ENCODE results near the gene DTX4.

The DTX4 gene

DNA sequence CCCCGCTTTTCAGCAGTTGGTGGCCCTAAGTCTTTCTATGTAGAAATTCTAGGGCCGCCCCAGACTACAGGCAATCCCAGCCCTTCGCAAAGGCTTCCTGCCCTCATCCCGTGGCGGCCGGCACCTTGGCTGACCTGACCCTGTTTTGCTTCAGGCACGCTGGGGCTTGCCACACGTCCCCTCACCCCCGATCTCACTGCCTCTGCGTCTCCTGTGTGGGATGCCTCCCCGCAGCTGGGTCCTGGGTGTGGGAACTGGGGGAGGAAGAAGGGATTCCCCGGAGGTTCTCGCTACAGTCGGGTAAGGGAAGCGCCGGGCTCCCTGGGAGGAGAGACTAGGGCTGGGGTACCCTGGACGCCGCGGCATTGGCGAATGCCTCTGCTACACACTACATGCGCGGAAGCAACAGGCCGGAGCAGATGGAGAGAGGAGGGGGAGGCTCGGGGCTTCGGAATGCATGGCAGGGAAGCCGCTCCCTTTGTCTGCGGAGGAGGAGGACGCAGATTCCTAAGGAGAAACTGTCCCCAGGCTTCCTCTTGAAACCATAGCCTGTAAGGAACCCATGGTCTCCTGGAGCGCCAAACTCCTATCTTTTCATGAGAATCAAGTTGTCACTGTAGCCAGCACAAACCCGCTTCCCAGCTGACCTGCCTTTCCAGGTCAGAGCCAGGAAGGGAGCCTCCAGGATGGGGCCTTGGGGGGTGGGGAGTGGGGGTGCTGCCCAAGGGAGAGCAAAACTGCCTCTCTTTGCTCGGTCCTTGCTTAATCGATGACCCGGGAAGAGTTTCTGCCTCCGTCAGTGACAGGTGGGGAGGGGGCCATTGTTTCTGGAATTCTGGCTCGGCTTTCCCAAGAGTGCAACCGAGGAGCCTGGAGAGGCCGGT lies 1.4 kb downstream of the DTX4 start:
- H3K9ac ChIP-seq (ENCODE audit: low read length): peak overlapping the region; percentile 58; the same call in 1 of the 2 replicates
- peak overlapping the region; percentile 78 for H3K4me3 ChIP-seq (ENCODE audit: low read depth, low read length, poor library complexity, severe bottlenecking)
- peak overlapping the region; percentile 95 for H3K4me2 ChIP-seq (ENCODE audit: low read length)
- no peaks in the 10 kb centered on the region; the same call in 1 of the 2 replicates for H3K36me3 ChIP-seq (ENCODE audit: insufficient read depth, low read length)
- H3K4me1 ChIP-seq (ENCODE audit: insufficient read depth, low read length, severe bottlenecking): peaks cover 17% of the 10 kb centered on the region
- H4K20me1 ChIP-seq (ENCODE audit: insufficient read depth, low read length): no peaks in the 10 kb centered on the region
- no peaks in the 10 kb centered on the region for H3K79me2 ChIP-seq (ENCODE audit: insufficient read depth, low read length)
- no peak for TF ChIP-seq EZH2 (IDR thresholded peaks at IDR 0.05; ENCODE audit: borderline replicate concordance, low read length)
- TF ChIP-seq, protein P1, sequence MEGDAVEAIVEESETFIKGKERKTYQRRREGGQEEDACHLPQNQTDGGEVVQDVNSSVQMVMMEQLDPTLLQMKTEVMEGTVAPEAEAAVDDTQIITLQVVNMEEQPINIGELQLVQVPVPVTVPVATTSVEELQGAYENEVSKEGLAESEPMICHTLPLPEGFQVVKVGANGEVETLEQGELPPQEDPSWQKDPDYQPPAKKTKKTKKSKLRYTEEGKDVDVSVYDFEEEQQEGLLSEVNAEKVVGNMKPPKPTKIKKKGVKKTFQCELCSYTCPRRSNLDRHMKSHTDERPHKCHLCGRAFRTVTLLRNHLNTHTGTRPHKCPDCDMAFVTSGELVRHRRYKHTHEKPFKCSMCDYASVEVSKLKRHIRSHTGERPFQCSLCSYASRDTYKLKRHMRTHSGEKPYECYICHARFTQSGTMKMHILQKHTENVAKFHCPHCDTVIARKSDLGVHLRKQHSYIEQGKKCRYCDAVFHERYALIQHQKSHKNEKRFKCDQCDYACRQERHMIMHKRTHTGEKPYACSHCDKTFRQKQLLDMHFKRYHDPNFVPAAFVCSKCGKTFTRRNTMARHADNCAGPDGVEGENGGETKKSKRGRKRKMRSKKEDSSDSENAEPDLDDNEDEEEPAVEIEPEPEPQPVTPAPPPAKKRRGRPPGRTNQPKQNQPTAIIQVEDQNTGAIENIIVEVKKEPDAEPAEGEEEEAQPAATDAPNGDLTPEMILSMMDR (IDR thresholded peaks at IDR 0.05; ENCODE audit: low read length): no peak
- no peaks in the 10 kb centered on the region for H3K27me3 ChIP-seq (ENCODE audit: insufficient read depth, low read length)
- H3K27ac ChIP-seq (ENCODE audit: low read depth, low read length, poor library complexity, severe bottlenecking): no peak overlapping the region
- 0 out of 2 replicates have a peak, but pooled peaks cover 3% of the 10 kb centered on the region for H3F3A ChIP-seq (ENCODE audit: insufficient read depth, low read length)
- no peak overlapping the region for H2AFZ ChIP-seq (ENCODE audit: low read length)
- H3K9me2 ChIP-seq (ENCODE audit: low read depth, low read length): no peaks in the 10 kb centered on the region
- no peaks in the 10 kb centered on the region for H3K9me3 ChIP-seq (ENCODE audit: low read length)

DNA sequence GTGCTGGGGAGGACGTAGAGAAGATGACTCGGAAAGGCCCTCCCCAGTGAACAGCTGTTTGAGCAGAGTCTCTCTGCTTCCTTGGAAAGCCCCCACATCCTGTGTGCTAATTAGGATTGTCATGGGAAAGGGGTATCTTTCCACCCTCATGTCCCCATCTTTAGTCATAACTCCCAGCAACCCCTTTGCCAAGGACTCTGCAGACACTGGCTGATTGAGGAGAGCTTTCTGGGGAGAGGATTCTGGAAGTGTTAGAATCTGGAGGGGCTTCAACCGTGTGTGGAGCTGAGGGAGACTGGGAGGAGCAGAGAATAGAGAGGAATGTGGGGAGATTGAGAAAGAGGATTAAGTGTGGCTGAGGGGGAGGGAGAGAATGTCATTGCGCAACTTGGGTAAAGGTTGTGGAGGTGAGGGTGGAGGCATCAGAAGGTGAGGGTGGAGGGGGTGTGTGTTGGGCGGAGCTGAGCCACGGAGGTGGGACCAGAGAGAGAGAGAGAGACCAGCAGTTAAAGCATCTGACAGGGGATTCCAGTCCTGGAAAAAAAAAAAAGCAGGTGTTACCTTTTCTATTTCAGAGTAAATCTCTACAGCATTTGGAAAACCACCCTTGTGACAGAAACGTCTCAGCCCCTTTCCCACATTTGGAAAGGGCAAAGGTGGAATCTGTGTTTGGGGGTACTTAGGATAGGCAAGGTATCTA lies 2.2 kb downstream of the DTX4 start:
- Histone ChIP-seq H3K79me2 (ENCODE audit: insufficient read depth, low read length) (no peaks in the 10 kb centered on the region), H3K27ac (ENCODE audit: low read depth, low read length, poor library complexity, severe bottlenecking) (no peak overlapping the region), H3K4me1 (ENCODE audit: insufficient read depth, low read length, severe bottlenecking) (peaks cover 17% of the 10 kb centered on the region), H3K4me2 (ENCODE audit: low read length) (no peak overlapping the region), H4K20me1 (ENCODE audit: insufficient read depth, low read length) (no peaks in the 10 kb centered on the region), H3K4me3 (ENCODE audit: low read depth, low read length, poor library complexity, severe bottlenecking) (no peak overlapping the region), H3K27me3 (ENCODE audit: insufficient read depth, low read length) (no peaks in the 10 kb centered on the region), H3F3A (ENCODE audit: insufficient read depth, low read length) (0 out of 2 replicates have a peak, but pooled peaks cover 3% of the 10 kb centered on the region), H3K9me3 (ENCODE audit: low read length) (0 out of 2 replicates have a peak, but pooled peaks cover 1% of the 10 kb centered on the region), H3K36me3 (ENCODE audit: insufficient read depth, low read length) (no peaks in the 10 kb centered on the region; the same call in 1 of the 2 replicates), H2AFZ (ENCODE audit: low read length) (no peak overlapping the region), H3K9me2 (ENCODE audit: low read depth, low read length) (no peaks in the 10 kb centered on the region), H3K9ac (ENCODE audit: low read length) (no peak overlapping the region)
- TF ChIP-seq, protein P1 (IDR thresholded peaks at IDR 0.05; ENCODE audit: low read length): no peak
- no peak for TF ChIP-seq EZH2 (IDR thresholded peaks at IDR 0.05; ENCODE audit: borderline replicate concordance, low read length)

DNA sequence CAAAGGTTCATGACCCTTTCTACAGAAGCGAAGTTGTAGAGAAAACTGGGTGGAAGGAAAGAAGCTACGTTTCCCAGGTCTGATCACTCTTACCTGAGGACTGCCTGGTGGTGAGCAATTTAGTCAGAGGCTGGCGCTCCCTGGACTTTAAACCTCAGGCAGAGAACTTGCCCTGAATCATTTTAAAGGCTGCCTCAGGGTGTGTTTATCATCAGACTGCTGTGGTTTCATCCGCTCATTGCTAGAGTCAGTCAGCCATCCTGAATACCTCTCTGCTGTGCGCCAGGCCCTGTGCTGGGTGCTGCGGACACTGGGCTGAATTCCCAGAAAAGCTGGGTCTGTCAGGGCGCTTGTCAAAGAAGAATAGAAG lies 2.7 kb downstream of the DTX4 start:
- no peaks in the 10 kb centered on the region for H3K79me2 ChIP-seq (ENCODE audit: insufficient read depth, low read length)
- no peak for TF ChIP-seq EZH2 (IDR thresholded peaks at IDR 0.05; ENCODE audit: borderline replicate concordance, low read length)
- TF ChIP-seq, protein P1 (IDR thresholded peaks at IDR 0.05; ENCODE audit: low read length): no peak
- H3K4me1 ChIP-seq (ENCODE audit: insufficient read depth, low read length, severe bottlenecking): peaks cover 17% of the 10 kb centered on the region
- H3K27me3 ChIP-seq (ENCODE audit: insufficient read depth, low read length): no peaks in the 10 kb centered on the region
- H3K9me3 ChIP-seq (ENCODE audit: low read length): peaks cover 7% of the 10 kb centered on the region; the same call in 1 of the 2 replicates
- 0 out of 2 replicates have a peak, but pooled peaks cover 3% of the 10 kb centered on the region for H3F3A ChIP-seq (ENCODE audit: insufficient read depth, low read length)
- H3K9me2 ChIP-seq (ENCODE audit: low read depth, low read length): no peaks in the 10 kb centered on the region
- H3K4me2 ChIP-seq (ENCODE audit: low read length): no peak overlapping the region
- H3K27ac ChIP-seq (ENCODE audit: low read depth, low read length, poor library complexity, severe bottlenecking): no peak overlapping the region
- H2AFZ ChIP-seq (ENCODE audit: low read length): no peak overlapping the region
- no peak overlapping the region for H3K9ac ChIP-seq (ENCODE audit: low read length)
- no peaks in the 10 kb centered on the region; the same call in 1 of the 2 replicates for H3K36me3 ChIP-seq (ENCODE audit: insufficient read depth, low read length)
- no peak overlapping the region for H3K4me3 ChIP-seq (ENCODE audit: low read depth, low read length, poor library complexity, severe bottlenecking)
- H4K20me1 ChIP-seq (ENCODE audit: insufficient read depth, low read length): no peaks in the 10 kb centered on the region
